Endodermal cell (in vitro differentiated cells): Measurements from ENCODE around the gene GPR32. TPM values are rescaled to one million over a fixed set of nuclear protein-coding genes. Genes with fewer than 3 reads are reported as not detected.

ENCODE experiments used
- DNase-seq: peaks from one replicate; pipeline ENCODE4 v3.0.0-alpha.2; 2017
- H3K27ac ChIP-seq: 2 replicates; pipeline ENCODE4 v1.5.1; 2013; ENCODE audit warnings: mild to moderate bottlenecking, low read depth, low read length, moderate library complexity
- H3K27me3 ChIP-seq: 2 replicates; pipeline ENCODE4 v1.6.1; 2013; ENCODE audit warnings: mild to moderate bottlenecking, low read length, moderate library complexity; ENCODE audit not compliant: insufficient read depth, control insufficient read depth, poor library complexity, severe bottlenecking
- H3K36me3 ChIP-seq: 2 replicates; pipeline ENCODE4 v1.7.0; 2013; ENCODE audit warnings: mild to moderate bottlenecking, low read length, moderate library complexity; ENCODE audit not compliant: control insufficient read depth, insufficient read depth
- H3K4me1 ChIP-seq: one replicate; pipeline ENCODE4 v1.7.0; 2013; ENCODE audit warnings: low read length; ENCODE audit not compliant: control insufficient read depth, insufficient read depth
- H3K4me3 ChIP-seq: 2 replicates; pipeline ENCODE4 v1.5.1; 2013; ENCODE audit warnings: mild to moderate bottlenecking, low read length, moderate library complexity
- H3K9ac ChIP-seq: 2 replicates; pipeline ENCODE4 v1.6.1; 2013; ENCODE audit warnings: mild to moderate bottlenecking, low read length, moderate library complexity; ENCODE audit not compliant: poor library complexity, severe bottlenecking; ENCODE audit errors: extremely low read depth
- H3K9me3 ChIP-seq: 2 replicates; pipeline ENCODE4 v1.6.1; 2013; ENCODE audit warnings: mild to moderate bottlenecking, low read length, moderate library complexity; ENCODE audit not compliant: control insufficient read depth
- H3K27ac Mint-ChIP-seq: 2 replicates; pipeline ENCODE4 v1.8.0; 2020; ENCODE audit warnings: mixed read lengths
- H3K27me3 Mint-ChIP-seq: 2 replicates; pipeline ENCODE4 v1.8.0; 2021; ENCODE audit warnings: mild to moderate bottlenecking, mixed read lengths; ENCODE audit not compliant: insufficient read depth
- H3K36me3 Mint-ChIP-seq: 2 replicates; pipeline ENCODE4 v1.8.0; 2020; ENCODE audit warnings: low read depth, mixed read lengths
- H3K4me1 Mint-ChIP-seq: 2 replicates; pipeline ENCODE4 v1.8.0; 2020; ENCODE audit warnings: mixed read lengths
- H3K4me3 Mint-ChIP-seq: 2 replicates; pipeline ENCODE4 v1.8.0; 2020; ENCODE audit warnings: mild to moderate bottlenecking, moderate library complexity, mixed read lengths
- H3K9me3 Mint-ChIP-seq: 2 replicates; pipeline ENCODE4 v1.8.0; 2020; ENCODE audit warnings: mild to moderate bottlenecking, mixed read lengths
- WGBS, 2 experiments: methylation state at CpG; one replicate each; pipeline versions ENCODE4 v1.1.5 to v1.1.7; 2013; ENCODE audit warnings: missing lambda C conversion rate in 2 of 2, mixed read lengths in 1 of 2; ENCODE audit not compliant: insufficient coverage in 1 of 2, insufficient read length in 1 of 2; 5-methylcytosine and 5-hydroxymethylcytosine counted together
- total RNA-seq, 2 donors: library from RNA; stranded (reverse); fragmentation: NEBNext Ultra II Directional in 1 of 2; extraction: Animal tissue kit (Norgen Biotek cat#: 25700) in 1 of 2; gene quantifications; 2 replicates in 1 of 2; 3 replicates in 1 of 2; pipeline ENCODE4 v1.2.1, GENCODE V29; 2021
- TF ChIP-seq, protein P1 (sequence below): fragments of 200-600 bp; sonication (generic); conservative IDR thresholded peaks from 2 replicates; pipeline ENCODE4 v1.5.0; 2021; ENCODE audit warnings: antibody characterized with exemption, mild to moderate bottlenecking

The GPR32 gene
- total RNA-seq, 2 donors from 2014 or later, result not detected

DNA sequence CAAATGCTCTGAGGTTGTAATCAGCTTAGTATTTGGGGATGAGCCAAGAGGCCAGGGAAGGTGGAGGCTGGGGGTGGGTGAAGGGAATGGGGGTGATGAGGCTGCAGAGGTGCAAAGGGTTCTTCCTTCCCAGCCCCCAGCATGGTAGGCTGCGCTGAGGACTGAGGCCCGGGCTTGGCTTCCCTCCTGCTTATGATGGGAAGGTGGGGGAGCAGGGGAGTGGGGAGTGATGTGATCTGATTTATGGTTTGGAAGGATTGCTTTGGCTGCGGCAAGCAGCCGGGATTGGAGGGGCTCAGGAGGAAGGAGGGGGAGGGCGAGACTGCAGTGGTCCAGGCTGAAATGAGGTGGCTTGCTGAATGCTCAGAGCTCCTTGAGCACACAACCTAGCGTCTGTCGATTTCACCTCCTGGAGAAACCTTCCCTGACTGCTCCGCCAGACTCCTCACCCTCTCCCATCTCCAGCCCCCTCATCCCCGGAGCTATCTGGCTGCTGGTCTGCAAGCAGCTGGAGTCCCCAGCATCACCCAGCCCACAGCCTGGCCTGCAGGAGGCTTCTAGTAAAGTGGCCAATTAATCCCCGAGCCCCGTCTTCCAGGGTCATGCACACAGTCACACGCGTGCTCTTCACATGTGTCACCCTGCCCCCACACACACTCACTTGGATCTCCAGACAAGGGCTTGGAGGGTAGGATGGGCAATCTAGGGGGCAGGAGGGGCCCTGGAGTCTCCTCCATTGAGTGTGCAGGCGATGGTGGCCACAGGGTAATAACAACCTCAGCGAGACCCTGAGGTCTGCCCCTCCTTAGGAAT is 47.9 kb upstream of the GPR32 start:
- no peak overlapping the region for H3K4me3 ChIP-seq
- H3K9me3 Mint-ChIP-seq, result no peaks in the 10 kb centered on the region

DNA sequence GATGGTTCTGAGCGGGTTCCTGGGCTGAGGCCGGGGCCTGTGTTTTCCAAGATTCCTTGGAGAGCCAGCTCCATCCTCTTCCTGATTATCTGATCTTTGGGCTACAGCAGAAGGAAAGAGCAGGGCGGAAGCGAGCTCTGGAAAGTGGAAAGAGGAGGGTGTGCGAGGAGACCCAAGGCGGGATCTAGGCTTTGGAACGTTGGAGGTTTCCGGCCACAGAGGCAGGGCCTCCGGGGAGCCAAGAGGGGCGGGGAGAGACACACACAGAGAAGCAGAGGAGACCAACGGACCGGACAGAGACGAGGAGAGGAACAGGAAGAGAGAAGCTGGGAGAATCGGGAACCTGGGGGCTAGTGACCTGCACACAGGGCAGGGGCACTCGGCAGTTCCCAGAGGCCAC is 47.2 kb upstream of the GPR32 start, which contains the start of gene CLEC11A:
Gene CLEC11A (plus strand): TSS at position 296 of the 400 bp plus-strand sequence. CDS start 162 bp downstream, outside the sequence.
- Histone ChIP-seq H3K36me3 (no peaks in the 10 kb centered on the region), H3K27me3 (peaks cover 10% of the 10 kb centered on the region), H3K4me1 (no peaks in the 10 kb centered on the region), H3K9ac (no peak within 1 kb of the TSS), H3K9me3 (no peaks in the 10 kb centered on the region), H3K4me3 (peak within 1 kb of the TSS; percentile 77), H3K27ac (no peak within 1 kb of the TSS)
- H3K4me1 Mint-ChIP-seq, result peaks cover 7% of the 10 kb centered on the region
- peak within 1 kb of the TSS; percentile 78 for H3K4me3 Mint-ChIP-seq
- H3K27me3 Mint-ChIP-seq, result peaks cover 60% of the 10 kb centered on the region
- 70% methylated on average over 8 to 15 of the region's 15 CpGs for WGBS, 2 experiments
- DNase-seq, result peak; percentile 69
- TF ChIP-seq, protein P1, sequence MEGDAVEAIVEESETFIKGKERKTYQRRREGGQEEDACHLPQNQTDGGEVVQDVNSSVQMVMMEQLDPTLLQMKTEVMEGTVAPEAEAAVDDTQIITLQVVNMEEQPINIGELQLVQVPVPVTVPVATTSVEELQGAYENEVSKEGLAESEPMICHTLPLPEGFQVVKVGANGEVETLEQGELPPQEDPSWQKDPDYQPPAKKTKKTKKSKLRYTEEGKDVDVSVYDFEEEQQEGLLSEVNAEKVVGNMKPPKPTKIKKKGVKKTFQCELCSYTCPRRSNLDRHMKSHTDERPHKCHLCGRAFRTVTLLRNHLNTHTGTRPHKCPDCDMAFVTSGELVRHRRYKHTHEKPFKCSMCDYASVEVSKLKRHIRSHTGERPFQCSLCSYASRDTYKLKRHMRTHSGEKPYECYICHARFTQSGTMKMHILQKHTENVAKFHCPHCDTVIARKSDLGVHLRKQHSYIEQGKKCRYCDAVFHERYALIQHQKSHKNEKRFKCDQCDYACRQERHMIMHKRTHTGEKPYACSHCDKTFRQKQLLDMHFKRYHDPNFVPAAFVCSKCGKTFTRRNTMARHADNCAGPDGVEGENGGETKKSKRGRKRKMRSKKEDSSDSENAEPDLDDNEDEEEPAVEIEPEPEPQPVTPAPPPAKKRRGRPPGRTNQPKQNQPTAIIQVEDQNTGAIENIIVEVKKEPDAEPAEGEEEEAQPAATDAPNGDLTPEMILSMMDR, result no peak
- no peaks in the 10 kb centered on the region for H3K36me3 Mint-ChIP-seq
- no peak within 1 kb of the TSS for H3K27ac Mint-ChIP-seq
- H3K9me3 Mint-ChIP-seq, result no peaks in the 10 kb centered on the region

More for the DNA sequence above, 47.9 kb upstream of the GPR32 start:
- 67 to 72% methylated on average over 6 to 15 of the region's 15 CpGs for whole genome bisulfite sequencing, 2 experiments
- peak overlapping the region; percentile 78 for H3K4me3 Mint-ChIP-seq
- H3K27me3 ChIP-seq, result peaks cover 16% of the 10 kb centered on the region
- H3K27ac Mint-ChIP-seq, result no peak overlapping the region
- no peaks in the 10 kb centered on the region for H3K36me3 ChIP-seq
- no peaks in the 10 kb centered on the region for H3K4me1 ChIP-seq
- peaks cover 65% of the 10 kb centered on the region for H3K27me3 Mint-ChIP-seq
- no peak overlapping the region for H3K9ac ChIP-seq
- no peaks in the 10 kb centered on the region for H3K36me3 Mint-ChIP-seq
- peaks cover 7% of the 10 kb centered on the region for H3K4me1 Mint-ChIP-seq
- no peak for DNase-seq
- no peak overlapping the region for H3K27ac ChIP-seq
- TF ChIP-seq, protein P1, result no peak
- H3K9me3 ChIP-seq, result no peaks in the 10 kb centered on the region

DNA sequence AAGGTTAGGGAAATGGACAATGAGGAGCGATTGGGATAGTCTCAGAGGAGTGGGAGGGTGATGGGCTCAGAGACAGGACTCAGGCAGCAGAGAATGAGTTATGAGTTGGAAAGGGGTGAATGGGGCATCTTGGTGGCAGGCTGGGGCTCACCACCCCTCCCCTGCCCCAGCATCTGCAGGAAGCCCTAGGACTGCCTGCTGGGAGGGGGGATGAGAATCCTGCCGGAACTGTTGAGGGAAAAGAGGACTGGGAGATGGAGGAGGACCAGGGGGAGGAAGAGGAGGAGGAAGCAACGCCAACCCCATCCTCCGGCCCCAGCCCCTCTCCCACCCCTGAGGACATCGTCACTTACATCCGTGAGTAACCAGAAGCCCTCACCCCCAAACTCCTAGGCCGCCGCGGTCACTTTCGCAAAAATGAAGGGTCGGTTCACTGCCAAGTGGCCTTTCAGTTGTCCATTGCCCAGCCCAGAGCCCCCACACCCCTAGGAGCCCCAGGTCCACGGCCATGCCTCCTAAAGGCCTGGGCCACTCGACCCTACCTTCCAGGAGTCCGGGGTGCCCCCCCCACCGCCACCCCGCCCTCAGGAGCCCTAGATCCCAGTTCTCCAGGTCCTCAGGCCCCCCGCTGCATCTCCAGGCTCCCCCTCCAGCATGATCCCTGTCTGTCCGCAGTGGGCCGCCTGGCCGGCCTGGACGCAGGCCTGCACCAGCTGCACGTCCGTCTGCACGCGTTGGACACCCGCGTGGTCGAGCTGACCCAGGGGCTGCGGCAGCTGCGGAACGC is 46.3 kb upstream of the GPR32 start:
- Histone ChIP-seq H3K27me3 (peaks cover 10% of the 10 kb centered on the region), H3K36me3 (no peaks in the 10 kb centered on the region), H3K27ac (no peak overlapping the region), H3K4me1 (no peaks in the 10 kb centered on the region), H3K9ac (no peak overlapping the region), H3K9me3 (no peaks in the 10 kb centered on the region), H3K4me3 (peak overlapping the region; percentile 77)
- TF ChIP-seq, protein P1, result no peak
- WGBS, 2 experiments, result 47 to 50% methylated on average over 14 to 30 of the region's 31 CpGs
- Mint-ChIP-seq H3K4me1 (peaks cover 8% of the 10 kb centered on the region), H3K27me3 (peaks cover 57% of the 10 kb centered on the region), H3K27ac (no peak overlapping the region), H3K9me3 (peaks cover 1% of the 10 kb centered on the region), H3K4me3 (peak overlapping the region; percentile 78), H3K36me3 (no peaks in the 10 kb centered on the region)
- DNase-seq, result no peak
